Effector CD8-positive, alpha-beta T cell (primary cell): ENCODE data around the gene AFDN.
"Not testable (repeated sequence)": the region's sequence is repeated elsewhere in the genome, so short reads cannot be mapped to it uniquely, and the experiment has no call there.

Experiments
- DNase-seq: peaks from one replicate; lab custom pipeline; 2025; lab: John Stamatoyannopoulos, UW

The AFDN gene

DNA sequence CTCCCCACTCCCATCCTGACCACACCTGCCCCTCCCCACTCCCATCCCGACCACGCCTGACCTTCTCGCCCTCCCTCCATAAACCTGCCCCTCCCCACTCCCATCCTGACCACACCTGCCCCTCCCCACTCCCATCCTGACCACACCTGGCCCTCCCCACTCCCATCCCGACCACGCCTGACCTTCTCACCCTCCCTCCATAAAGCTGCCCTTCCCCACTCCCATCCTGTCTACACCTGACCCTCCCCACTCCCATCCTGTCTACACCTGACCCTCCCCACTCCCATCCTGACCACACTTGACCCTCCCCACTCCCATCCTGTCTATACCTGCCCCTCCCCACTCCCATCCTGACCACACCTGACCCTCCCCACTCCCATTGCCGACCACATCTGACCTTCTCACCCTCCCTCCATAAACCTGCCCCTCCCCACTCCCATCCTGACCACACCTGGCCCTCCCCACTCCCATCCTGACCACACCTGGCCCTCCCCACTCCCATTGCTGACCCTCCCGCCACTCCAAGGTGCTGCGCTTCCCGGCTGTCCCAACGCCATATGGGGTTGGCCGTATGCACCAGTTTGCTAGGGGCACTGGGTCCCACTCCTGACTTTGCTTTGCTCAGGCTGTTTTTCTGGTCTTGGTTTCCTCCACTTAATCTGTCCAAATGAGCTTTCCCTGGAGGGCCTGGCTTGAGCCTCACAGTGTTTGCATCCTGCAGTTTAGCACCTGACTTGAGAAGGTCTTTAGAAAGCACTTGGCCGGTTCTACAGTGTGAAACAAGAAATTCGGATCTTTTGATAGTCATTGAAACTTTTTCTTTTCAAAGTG lies 173.7 kb downstream of the AFDN start:
- no peak for DNase-seq

DNA sequence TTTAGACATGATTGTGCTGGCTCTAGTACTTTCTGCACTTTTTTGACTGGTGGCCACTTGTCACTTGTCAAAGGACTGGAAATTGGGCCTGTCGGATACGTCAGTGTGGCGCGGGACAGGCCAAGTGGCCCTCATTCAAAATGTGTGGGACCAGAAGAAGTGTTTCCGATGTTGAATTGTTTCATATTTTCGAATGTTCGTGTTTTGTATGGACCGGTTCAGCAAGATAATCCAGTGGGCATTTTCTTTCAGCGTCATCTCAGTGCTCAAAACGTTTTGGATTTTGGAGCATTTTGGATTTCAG lies 174.3 kb downstream of the AFDN start:
- DNase-seq, result no peak

DNA sequence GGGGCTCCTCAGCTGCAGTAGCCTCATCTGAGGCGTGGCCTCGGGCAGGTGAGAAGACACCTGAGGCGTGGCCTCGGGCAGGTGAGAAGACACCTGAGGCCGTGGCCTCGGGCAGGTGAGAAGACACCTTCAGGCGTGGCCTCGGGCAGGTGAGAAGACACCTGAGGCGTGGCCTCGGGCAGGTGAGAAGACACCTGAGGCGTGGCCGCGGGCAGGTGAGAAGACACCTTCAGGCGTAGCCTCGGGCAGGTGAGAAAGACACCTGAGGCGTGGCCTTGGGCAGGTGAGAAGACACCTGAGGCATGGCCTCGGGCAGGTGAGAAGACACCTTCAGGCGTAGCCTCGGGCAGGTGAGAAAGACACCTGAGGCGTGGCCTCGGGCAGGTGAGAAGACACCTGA lies 174.8 kb downstream of the AFDN start:
- not testable (repeated sequence) for DNase-seq

DNA sequence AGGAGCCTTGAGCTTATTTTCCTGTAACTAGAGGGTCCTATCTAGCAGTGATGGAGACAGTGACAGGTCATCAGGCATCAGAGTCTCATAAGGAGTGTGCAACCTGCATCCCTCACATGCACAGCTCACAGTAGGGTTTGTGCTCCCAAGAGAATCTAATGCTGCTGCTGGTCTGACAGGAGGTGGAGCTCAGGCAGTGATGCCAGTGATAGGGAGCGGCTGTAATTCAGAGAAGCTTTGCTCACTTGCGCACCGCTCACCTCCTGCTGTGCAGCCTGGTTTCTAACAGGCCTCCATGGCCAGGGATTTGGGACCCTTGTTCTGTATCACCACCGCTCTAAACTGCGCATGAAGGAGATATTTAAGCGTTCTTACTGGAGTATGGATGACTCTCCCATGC lies 176.1 kb downstream of the AFDN start:
- DNase-seq, result no peak

DNA sequence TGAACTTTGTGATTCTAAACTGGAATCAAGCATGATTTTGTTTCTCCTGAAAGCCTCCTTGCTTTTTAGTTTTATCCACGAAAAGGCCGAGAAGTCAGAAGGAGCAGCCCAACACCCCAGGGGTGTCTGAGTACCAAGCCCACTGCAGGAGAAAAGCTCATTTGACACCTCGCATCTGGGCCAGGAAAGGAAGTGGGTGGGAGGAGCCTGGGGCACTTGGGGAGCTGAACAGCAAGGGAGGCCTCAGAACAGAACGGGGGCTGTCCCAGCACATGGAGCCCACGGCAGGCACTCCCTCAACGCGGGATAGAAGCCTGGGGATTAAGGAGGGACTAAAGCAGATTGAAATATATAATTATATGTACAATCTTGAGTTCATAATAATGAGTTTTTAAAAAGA lies 177.3 kb downstream of the AFDN start:
- DNase-seq, result no peak

DNA sequence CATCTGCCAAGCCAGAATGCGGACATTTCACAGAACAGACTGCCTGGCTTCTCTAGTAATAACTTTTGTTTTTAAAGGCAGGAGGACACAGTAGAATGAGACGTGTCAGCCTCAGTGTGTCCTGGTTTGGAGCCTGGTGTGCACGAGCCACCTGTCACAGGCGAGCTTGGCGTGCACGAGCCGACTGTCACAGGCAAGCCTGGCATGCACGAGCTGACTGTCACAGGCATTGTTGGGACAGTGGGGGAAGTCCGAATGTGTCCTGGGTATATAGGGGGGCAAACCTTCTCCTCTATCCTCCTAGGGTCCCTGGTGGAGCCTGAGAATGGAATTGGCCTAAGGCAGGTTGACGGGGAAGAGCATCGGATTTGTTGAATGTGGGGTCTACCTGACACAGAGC lies 178.2 kb downstream of the AFDN start:
- DNase-seq, result no peak

DNA sequence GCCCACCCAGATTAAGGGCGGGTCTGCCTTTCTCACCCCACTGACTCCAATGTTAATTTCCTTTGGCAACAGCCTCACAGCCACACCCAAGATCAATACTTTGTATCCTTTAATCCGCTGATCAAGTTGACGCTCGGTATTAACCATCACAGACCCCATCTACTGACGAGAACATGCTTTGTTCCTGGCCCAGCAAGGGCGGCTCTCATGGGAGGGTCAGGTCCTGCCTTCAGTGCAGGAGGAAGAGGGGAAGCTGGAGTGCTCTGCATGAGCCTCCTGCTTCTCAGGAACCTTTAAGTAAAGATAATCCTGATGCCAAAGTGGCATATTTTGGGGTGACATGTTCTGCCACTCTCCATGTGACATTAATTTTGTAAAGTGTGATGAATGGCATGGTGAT lies 179.1 kb downstream of the AFDN start:
- DNase-seq, result no peak

DNA sequence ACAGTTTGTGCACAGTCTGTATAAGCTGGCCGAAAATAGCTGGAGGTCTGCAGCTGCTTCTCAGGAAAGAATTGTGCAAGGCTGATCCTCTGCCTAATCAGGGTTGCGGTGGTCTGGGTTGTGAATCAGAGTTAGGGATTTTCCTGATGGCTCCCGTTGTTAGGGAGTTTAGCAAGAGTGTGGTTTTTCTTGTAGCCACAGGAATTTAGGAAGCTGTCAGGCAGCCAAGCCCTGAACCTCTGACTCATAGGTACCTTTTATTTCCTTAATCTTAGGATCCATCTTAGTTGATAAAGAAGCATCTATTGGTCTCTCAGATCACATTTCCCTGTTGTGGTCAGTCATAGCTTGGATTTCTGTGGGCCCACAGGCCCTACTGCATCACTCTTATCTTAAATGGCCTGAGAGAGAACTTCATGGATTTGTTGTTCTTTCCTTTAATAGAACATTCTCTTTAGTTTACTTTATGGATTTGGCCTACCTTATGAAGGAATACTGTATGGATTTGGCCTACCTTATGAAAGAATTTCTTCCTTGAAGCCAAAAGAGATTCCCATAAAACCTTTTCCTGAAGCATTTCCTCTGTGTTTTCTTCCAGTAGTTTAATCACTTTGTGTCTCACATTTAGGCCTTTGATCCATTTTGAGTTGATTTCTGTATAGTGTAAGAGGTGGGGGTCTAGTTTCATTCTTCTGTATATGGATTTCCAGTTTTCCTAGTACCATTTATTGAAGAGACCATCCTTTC lies 181.1 kb downstream of the AFDN start:
- no peak for DNase-seq

DNA sequence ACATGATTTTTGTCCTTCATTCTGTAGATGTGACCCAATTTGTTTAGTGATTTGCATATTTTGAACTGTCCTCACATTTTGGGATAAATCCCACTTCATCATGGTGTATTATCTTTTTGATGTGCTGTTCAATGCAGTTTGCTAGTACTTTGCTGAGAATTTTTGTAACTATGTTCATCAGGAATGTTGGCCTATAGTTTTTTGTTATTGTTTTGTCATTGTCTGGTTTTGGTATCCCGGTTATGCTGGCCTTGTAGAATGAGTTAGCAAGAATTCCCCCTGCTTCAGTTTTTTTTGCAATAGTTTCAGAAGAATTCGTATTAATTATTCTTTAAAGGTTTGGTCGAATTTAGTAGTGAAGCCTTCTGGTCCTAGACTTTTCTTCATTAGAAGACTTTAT lies 182.6 kb downstream of the AFDN start:
- DNase-seq, result no peak

DNA sequence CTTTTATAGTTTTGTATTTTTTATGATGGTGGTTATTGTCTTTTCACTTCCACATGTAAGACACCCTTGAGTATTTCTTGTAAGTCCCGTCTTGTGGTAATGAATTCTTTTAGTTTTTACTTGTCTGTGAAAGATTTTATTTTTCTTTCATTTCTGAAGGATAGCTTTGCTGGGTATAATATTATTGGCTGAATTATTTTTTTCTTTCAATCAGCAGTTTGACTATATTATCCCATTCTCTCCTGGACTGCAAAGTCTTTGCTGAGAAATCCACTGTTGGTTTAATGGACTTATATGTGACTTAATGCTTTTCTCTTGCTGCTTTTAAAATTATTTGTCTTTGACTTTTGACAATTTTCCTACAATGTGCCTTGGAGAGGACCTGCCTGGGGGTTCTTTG lies 184.6 kb downstream of the AFDN start:
- no peak for DNase-seq

DNA sequence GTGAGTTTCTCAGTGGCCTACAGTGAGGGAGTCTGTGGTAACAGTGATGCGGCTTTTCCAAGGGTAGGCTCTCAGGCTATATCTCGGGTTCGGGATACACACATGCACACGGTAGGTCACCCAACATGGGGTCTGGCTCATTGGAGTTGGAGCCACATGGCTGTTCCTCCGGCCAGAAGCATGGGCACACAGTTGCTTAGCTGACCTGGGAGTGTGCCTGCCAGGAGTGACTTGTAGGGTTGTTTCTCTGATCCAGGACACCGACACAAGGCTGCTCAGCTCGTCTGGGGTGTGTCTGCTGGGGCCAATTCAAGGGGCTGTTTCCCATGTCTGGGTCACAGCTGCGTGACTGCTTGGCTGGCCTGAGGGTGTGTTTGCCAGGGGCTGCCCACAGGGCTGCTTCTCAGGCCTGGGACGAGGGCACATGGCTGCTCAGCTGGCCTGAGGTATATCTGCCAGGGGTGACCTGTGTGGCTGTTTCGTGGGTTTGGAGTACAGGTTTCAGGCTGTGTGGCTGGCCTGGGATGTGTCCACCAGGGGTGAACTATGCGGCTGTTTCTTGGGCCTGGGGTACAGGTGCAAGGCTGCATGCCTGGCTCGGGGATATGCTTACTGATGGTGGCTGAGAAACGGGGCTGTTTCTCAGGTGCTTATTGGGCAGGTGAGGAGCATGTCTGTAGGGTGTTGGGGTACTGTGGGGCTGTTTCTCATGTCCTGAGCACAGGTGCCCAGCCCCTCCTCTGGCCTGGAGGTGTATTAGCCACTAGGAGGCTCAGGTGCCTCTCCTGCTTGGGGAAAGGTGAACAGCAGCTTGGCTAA lies 185.9 kb downstream of the AFDN start:
- DNase-seq, result no peak

DNA sequence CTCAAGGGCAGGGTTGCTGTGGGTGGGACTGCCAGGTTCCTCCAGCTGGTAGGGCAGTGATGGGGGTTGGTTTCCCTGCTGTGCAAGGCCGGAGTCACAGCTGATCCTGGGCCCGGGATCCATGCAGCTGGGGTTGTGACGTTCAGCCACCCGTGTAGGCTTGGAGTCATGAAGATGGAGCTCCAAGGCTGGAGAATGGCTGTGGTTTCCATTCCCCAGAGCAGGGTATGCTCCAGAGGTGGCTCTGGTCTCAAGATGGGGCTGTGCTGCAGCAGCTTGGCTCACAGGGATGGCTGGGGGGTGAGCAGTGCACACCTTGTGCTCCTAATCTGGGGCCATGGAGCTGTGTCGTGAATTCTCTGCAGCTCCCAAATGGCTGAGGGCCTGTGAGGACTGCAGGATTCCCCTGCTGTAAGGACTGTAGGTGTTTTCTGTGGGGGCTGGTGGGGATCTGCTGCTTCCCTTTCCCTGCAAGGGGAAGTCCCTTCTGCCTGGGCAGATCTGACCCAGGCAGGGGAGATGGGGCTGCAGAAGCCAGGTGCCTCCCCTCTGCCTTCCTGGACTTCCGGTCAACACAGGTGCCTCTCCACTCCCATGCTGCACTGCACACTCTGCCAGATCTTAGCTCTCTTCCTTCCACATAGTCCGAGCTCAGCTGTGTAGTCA lies 186.7 kb downstream of the AFDN start:
- no peak for DNase-seq

DNA sequence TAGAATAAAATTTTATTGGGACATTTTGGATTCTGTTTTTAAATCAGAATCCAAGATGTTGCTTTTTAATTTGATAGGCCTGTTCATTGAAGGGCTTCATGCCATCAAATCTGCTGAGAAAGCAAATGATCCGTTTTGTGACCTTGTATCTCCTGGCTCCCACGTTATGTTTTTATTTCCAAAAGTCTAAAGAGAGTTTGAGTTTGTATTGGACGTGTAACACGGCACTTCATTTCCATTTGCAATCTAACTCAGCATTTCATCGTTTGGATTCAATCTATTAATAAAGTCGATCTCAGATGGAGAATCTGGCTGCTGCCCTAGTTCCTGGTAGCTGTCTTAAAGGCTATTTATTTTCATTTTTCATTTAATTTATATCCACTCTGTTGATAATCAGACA lies 187.7 kb downstream of the AFDN start:
- no peak for DNase-seq

DNA sequence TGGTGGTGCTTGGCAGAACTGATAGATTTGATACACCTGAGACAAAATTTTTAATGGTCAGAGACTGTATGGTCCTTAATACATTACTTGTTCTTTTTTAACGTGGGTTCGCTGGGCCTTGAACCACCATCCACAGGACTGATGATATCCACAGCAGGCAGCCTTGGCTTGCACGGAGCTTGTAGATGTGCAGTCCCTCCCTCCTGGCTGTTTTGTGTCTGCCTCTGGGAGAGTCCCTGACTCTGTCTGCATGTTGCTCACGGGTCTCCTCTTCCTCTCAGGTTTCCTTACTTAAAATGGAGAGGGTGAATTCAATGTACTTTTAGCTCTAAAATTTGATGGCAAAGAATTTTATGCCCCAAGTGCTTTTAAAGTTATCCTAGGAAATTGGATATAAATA lies 188.3 kb downstream of the AFDN start:
- no peak for DNase-seq

DNA sequence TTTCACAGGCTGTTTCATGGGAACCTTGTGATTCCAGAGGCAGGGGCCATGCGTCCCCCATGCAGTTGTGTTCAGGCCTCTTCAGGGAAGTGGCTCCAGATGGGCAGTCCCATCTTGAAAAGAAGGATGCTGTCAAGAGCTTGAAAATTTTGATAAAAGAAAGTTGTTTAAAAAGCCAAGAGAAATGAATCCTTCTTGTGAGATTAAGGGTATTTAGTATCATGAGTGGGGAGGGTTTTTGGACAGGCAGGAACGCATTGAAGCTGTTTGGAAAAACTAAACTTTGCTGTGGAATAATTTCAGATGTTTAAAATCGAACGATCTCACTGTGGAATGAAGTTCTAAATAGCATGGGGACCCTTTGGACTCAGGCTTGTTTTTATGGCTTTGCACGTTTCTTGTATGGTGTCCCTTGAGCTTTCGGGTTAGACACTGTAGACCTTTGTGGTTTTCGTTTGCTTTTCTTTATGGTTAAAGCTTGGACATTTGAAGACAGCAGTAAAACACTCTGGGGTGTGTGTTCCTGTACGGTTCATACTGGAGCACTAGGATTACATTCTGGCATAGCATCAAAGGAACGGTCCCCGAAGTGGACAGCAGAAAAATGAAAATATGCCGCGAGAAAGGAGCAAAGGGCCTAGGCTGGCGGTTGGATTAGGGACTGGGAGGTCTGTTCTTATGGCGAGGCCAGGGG lies 188.9 kb downstream of the AFDN start:
- no peak for DNase-seq

DNA sequence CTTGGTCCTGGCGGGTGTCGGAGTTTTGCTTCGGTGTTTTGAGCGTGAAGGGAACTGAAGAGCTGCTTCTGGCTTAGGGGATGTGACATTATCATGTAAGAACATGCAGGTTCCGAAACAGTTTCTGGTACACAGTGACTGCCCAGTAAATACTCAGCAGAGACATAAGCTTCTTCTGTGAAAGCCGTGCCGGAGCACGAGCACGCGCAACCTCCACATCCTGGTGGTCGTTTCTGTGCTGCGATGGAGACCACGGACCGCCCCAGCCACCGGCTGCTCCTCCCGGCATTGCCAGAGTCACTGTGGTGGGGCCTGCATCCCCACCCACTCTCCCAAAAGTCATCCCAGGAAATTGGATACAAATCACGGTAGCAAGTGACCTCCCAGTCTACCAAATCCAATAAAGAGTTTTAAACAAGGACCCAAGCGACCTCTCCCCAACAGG lies 189.5 kb downstream of the AFDN start:
- no peak for DNase-seq

DNA sequence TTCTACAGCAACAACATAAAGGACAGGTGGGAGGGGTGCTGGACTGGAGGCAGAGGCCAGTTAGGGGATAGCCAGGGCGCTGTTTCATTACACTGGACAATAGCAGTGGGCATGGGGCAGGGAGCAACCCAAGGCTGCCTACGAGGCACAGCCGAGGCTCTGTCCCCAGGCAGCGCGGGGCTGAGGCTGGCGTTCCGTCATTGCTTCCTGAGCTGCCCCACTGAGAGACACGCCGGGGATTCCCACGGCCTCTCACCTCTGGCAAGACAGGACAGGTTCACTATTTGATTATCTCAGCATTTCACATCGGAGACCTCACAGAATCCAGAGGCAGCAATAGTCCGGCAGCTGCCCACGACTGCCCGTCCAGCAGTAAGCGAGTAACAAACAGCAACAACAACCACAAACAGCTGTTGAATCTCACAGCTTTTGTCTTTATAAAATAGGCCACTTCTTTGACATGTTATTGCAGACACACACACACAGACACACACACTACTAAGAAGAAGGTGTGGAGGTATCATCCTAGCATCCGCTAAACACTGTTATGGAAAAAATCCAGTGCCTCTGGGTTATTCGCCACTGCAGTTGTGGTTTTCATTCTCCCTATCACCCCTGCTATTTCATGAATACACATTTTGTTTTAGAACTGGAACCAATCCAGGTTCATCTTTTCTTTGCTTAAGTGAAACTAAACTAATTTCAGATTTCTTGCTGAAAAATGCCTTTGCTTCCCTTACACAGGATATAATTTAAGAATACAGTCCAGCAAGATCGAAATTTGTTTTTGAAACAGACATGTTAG lies 190.2 kb downstream of the AFDN start:
- no peak for DNase-seq

DNA sequence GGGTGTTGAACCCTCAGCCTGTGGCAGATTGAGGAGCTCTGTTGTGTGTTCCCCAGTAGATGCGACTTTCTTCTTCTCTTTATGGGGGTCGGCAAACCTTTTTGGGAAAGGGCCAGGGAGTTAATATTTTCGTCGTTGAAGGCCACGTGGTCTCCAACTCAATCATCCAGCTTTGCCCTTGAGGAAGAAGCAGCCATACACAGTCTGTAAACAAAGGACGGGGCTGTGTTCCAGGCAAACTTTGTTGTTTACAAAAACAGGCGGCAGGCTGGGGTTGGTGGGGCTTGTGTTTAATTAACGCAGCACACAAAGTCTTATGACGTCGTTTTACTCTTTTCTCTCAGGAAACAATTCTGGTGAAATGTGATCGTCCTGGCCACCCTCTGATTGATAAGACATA lies 190.9 kb downstream of the AFDN start:
- no peak for DNase-seq

DNA sequence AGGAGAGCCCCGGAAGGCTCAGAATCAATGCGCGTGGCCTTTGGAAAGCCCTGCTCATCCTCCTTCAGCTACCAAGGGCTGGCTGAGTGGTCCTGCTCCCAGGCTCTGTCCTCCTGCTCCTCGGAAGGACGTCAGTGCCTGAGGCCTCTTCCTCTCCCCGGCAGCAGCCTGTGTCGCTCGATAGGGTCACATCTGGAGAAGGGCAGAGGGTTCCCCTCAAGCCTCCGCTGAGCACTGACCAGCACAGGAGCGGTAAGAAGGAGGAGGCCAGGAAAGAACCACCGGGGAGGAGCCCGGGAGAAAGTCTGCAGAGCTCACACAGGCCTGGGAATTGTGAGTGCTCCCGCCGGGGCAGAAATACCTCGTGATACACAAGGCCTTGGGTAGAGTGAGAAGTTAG lies 192.0 kb downstream of the AFDN start:
- no peak for DNase-seq

DNA sequence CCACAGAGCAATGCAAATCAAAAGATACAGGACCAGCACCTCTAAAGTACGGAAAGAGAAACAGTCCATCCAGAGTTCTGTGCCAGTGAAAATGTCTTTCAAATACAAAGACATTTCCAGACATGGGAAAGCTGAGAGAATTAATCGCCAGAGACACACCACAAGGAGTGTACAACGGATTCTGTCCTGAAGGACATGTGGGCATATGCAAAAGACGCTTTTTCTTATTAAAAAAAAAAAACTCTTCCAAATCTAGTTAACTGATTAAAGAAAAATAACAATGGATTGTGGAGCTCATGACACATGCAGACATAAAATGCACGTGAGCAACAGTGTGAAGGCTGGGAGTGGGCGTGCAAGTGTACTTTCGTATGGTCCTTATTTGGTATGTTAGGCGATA lies 193.5 kb downstream of the AFDN start:
- DNase-seq, result no peak

DNA sequence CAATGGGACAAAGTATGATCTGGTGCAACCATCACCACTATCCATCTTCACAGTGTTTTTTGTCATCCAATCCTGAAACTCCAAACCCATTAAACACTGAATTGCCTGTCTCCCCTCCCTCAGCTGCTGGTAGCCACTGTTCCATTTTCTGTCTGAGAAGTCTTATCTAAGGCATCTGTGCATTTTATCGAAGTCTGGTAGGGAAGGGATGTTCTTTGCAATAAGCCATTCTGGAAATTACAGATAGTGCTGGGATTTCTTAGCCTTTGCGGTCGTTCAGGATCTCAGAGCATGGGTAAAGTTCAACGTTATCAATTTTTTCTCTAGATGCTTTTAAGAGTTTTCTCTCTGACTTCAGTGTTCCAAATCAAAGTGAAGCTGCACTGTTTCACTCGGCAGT lies 194.9 kb downstream of the AFDN start:
- no peak for DNase-seq
